SHP77 (cell line): Measurements from ENCODE around the gene CDKAL1.
A peak's percentile ranks its signal among the peaks of the same experiment; 100 is the strongest.

Source experiments
- DNase-seq, 2 experiments: peaks; one replicate each; lab custom pipeline; 2025; lab: John Stamatoyannopoulos, UW

The CDKAL1 gene

GRCh38 chr6:20838113-20838512 lies 303.9 kb downstream of the CDKAL1 start:
- DNase-seq, result no peak

DNA sequence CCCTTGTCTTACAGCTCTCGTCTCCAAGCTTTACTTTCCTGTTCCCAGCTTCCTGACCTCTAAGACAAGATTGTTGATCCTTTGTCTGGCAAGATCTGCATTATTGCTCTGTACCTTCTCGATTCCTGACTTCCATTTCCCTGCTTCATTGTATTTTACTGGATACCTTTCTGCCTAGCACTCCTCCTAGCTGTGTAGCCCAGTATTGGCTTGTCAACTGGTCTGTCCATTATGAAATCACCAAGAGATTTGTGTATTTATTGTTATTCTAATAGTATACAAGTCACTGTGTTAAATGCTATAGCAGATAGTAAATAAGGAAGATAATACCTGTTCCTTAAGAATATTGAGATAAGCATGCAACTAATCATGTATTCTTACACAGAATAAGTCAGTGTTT lies 305.4 kb downstream of the CDKAL1 start:
- DNase-seq, result no peak

DNA sequence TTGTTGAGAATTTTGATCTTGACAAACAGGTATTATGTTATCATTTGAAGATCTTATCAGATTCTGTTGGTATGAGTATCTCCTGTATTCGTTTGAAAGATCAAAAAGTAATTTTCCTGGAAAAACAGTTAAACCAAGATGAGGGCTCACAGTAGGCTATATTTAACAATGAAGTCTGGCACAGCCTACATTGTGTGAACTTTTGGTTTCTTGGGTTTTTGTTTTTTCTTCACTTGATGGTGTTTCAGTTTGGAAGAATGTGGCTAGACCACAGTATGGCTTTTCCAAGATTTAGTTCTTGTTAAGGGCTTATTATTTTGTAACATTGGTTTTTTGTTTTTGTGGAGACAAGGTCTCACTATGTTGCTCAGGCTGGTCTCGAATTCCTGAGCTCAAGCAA lies 306.4 kb downstream of the CDKAL1 start:
- DNase-seq, result no peak

- DNase-seq, result no peak
Observed at GRCh38 chr6:20841806-20842205, 307.5 kb downstream of the CDKAL1 start.

DNA sequence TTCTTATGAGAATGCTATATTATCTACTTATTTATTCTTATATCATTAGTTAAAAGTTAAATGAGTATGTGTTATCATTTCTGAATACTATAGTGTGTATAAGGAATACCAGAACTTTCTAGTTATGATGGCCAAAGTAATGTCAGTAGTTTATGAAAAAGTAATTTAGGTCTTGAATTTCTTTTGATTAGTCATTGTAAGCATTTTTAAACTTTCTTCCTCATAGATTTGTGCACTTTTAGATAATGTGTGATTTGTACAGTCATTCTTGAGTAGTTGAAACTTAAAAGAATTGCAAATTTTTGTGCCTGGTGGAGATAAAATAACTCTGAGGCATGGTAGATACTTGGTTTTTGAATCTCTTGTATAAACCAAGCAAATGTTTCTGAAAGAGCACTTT lies 311.3 kb downstream of the CDKAL1 start:
- DNase-seq, result no peak

- no peak for DNase-seq
Observed at GRCh38 chr6:20846602-20847028, 312.4 kb downstream of the CDKAL1 start.

GRCh38 chr6:20847904-20848303 lies 313.6 kb downstream of the CDKAL1 start:
- no peak for DNase-seq

- DNase-seq, result no peak
Observed at GRCh38 chr6:20850686-20851416, 316.6 kb downstream of the CDKAL1 start.

DNA sequence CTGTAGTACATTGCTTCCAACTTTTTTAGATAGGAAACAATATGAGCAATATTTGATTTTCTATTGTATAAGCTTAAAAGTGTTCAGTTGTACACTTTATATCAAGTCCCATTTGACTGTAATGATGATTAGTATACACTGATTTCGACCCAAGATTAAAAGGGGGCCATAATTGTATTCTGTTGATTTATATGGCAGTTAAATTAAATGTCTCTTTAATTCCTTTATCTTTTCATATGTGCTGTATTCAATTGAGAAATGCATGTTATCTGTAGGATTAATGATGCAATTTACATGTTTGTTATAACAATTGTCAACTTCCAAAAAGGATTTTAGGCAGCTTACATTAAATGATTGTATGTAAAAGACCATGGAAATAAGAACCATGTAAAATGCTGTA lies 317.5 kb downstream of the CDKAL1 start:
- no peak for DNase-seq

DNA sequence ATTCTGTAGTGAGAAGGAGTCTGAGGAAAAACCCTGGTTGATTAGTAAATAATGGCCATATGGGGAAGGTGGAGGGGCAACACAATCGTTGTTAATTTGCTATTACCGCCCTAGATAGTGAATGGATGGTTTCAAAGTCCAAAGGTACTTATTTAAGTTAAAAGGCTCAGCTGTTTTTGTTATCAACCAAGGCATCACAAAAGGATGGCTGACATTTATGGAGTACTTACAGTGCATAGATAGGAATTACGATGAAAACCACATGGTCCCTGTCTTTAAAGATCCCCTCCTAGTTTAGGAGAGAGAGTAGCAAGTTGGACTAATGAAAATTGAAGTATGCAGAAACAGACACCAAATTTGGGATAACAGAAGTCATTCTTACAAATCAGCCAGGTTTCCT lies 319.6 kb downstream of the CDKAL1 start:
- DNase-seq, result no peak

DNA sequence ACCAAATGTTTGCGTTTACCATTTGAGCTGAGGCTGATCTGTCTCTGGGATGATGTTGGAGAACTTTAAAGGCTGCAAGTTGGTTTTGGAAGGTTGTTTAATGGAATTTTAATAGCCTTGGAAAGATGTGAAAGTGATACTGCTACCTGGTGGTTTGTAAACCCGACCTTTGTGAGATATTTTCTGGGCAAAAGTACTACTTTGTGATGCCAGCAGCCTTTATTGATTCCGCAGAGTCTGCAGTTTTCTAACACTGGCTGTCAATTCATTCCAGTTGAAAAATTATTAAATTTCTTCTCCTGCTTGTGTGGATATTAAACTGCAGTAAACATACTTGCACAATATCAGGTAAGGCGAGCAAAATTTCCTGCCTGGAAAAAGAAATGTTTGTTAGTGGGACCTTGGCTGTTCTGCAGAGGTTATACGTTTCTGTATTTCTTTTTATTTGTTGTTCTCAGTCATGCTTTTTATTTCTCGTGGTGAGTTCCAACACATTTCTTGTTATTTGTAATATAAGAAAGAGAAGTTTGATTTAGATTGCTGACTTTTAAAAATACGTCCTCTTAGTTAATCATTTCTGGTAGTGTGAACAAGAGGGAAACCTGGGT lies 322.5 kb downstream of the CDKAL1 start:
- no peak for DNase-seq

- DNase-seq, result no peak
Observed at GRCh38 chr6:20861481-20861880, 327.2 kb downstream of the CDKAL1 start.

DNA sequence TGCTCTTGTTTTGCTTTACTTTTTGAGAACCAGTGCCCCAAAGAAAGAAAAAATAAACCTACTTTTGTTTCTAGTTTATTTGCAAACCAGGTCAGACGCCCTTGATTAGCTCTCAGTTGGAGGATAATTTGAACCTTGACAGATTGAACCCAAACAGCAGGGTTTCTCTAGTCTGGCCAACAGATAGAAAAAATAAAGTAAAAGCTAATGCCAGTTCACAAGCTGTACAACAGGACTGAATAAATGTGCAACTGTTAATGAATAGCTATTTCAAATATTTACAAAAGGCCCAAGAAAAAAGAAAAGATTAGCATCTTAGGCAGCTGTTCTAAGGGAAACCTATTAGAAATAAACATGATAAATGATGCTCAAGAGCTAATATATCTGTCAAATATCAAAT lies 331.8 kb downstream of the CDKAL1 start:
- no peak for DNase-seq

DNA sequence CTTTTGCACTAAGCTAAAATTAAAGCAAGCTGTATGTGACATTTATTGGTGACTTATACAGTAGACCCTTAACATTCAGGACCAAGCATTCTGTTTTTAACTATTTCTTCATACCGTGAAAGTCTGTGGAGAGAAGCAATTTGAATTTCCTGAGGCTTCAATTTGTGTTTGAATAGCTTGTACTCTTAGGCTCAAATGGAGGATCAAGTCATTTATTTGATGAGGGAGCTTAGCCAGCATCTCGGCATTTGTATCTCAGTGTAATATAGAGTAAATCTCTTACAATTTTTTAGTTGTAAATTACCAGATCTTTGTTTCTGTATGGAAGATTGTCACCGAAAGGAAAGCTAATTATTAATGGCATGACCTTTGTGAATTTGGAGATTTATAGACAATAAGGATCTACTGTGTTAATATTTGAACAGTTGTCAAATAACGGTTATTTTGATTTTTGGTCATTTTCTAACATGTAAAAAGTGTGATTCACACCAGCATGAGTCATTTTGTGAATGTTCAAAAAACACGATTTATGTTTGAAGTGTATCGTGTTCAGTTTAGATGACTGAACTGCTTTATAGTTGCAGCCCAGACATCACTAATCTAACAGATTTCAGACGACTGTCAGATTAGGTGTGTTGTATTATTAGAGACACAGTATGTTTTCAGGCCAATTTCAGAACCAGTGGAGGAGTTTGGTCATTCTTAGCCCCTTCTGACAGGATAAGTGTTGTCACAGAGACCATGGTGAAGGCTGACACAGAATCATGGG lies 332.9 kb downstream of the CDKAL1 start:
- DNase-seq, result no peak

DNA sequence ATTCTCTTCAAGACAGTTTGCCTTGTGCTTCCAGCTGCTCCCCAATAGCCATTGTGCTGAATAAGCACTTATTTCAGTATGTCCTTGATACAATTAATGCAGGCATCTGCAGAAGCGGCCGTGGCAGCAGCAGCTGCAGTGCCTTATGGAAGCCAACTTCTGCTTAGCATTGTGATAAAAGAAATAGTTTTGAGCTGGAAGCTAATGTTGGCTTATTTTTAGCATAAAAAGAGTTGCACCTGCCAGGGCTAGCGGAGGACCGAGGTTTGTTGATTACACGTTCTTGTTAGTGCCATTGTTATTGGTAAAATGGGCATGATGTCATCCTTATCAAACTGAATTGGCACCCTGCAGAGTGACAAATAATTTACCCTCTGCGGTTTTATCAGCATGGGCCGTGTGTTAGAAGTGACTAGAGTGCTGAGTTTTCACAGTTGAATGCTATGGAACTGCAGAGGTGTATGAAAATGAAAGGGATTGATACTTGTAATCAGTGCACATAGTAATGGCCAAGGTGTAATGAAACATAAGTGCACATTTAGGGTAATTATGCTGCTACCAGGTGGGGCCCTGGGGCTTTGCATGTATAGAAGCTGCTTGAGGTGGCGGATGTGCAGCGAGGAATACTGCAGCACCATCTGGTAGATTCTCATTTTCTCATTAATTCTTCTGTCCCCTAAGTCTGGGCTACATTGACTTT lies 334.3 kb downstream of the CDKAL1 start:
- DNase-seq, result peak; percentile 76 to 84

GRCh38 chr6:20870021-20870420 lies 335.8 kb downstream of the CDKAL1 start:
- peak; percentile 29 to 46 for DNase-seq

- peak; percentile 13 to 40 for DNase-seq
Observed at GRCh38 chr6:20870493-20870892, 336.2 kb downstream of the CDKAL1 start.

GRCh38 chr6:20873425-20874190 lies 339.4 kb downstream of the CDKAL1 start:
- peak in 1 of 2 experiments; percentile 14 for DNase-seq

DNA sequence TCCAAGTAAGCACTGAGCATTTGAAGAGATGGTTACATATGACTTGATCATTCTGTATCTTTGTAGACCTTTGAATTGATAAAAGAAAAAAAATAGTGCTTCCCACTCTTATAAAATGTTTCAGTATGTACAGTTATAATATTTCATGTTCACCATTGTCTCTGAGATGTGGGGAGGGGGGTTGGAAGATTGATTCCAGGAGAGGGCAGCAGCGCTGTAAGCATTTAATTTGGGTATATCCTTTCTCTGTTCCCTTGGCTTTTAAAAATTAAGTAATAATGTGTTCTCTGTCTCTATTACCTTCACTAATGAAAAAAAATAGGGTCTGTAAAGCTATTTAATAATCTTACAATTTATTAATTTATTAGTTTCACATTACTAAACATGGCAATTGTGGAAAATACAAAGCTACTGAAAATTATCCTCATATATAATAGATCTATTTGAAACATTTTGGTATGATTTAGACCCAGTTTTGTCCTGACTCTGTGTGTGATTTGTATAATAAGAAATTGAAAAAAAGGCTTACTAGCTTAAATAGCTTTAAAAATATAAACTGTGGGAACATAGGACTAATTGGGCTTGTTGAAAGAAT lies 341.2 kb downstream of the CDKAL1 start:
- peak; percentile 22 to 47 for DNase-seq

DNA sequence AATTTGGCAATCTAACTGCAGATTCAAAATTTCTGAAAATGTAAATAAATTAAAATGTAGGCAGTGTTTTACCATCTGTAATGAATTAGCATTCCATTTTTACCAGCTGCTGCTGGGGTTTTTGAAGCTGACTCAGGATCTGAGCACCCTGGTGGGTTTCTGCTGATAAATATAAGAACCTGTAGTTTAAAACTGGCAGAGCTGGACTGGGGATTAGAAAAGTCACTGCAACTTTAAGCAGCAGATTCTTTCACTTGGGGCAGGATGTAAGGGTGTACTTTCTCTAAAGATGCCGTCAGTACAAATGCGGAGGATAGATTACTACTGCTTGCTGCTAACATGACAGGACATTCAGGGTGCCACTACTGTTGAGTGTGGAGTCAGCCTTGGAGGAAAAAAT lies 341.8 kb downstream of the CDKAL1 start:
- DNase-seq, result no peak

- DNase-seq, result no peak
Observed at GRCh38 chr6:20876561-20876960, 342.3 kb downstream of the CDKAL1 start.
